ENCODE measurements around the gene CD9.
"Not testable (repeated sequence)": the region's sequence is repeated elsewhere in the genome, so short reads cannot be mapped to it uniquely, and the experiment has no call there.

CD9 gene

GRCh38 chr12:6200256-6201212 is at the start of gene CD9:
CD9 (plus strand) TSS chr12:6200400; CDS start chr12:6200500, 100 bp downstream.
- peak in 1 of 2 experiments; percentile 67 for DNase-seq

DNA sequence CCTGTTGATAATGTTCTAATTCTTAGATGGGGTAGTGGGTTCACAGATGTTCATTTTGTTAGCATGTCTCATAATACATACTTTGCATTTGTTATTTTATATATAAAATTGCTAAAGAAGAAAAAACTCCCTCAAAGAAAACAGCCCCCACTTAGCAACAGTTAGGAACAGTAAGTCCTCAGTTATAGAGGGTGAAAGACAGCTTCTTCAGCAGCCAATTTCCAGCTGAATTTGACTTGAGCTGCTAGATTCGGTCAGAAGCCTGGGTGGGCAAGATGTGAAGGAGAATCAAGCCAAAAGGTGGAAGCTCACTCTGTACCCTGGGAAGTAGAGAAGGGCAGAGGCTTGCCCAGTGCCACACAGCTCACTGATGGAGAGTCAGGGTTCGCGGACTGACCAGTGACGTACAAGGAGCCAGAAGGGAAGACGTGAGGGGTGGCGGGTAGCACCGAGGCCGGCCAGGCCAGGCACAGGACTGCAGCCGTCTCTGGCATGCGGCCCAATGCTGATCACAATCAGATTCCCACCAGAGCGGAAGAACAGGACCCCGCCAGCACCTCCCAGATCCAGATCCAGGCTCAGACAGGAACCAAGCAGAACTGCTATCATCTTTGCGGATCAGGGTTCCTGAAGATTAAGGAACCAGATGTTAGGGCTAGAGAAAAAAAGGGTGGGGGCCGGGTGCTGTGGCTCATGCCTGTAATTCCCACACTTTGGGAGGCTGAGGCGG is 45.3 kb upstream of the CD9 start:
- no peak for DNase-seq

DNA sequence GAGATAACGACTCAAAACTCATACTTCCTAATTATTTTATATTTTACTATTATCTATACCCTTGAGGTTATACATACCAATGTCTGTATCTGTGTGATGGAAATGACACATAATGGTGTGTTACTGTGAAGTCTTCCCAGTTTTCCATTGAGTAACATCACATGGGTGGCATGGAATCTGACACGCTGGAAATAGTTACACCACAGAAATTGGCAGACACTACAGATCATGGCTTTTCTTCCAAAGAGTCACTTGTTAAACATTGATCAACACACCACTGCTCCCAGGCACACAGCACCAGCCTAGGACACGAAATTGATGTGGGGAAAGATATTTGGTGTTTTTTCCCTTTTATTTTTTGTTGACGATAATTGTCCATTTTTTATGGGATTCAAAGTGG is 42.7 kb upstream of the CD9 start:
- no peak for DNase-seq

- DNase-seq: no peak
Measured at GRCh38 chr12:6158255-6158654, 41.9 kb upstream of the CD9 start.

DNA sequence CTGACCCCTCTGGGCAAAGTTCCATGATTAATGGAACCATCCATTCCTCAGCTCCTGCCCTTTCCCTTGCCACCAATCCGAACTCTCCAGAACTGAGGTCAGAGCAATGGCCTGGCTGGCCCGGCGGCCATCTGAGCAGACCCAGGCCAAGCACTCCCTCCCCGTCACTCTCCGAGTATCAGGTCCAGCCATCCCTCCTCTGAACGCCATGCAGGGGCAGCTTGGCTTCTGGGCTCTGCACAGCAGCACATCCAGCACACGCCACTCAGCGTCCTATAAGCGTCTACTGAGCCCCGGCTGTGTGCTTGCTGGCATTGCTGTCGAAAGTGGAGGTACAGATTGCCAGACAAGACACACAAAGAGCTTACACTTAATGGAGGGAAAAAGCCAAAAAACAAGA is 41.5 kb upstream of the CD9 start:
- DNase-seq: no peak

GRCh38 chr12:6159166-6160011 is 40.8 kb upstream of the CD9 start:
- not testable (repeated sequence) for DNase-seq

- DNase-seq: not testable (repeated sequence)
Measured at GRCh38 chr12:6160049-6160649, 40.1 kb upstream of the CD9 start.

- peak in 1 of 2 experiments; percentile 61 for DNase-seq
Measured at GRCh38 chr12:6161124-6161882, 38.9 kb upstream of the CD9 start.

GRCh38 chr12:6163416-6164060 is 36.7 kb upstream of the CD9 start:
- DNase-seq: no peak

DNA sequence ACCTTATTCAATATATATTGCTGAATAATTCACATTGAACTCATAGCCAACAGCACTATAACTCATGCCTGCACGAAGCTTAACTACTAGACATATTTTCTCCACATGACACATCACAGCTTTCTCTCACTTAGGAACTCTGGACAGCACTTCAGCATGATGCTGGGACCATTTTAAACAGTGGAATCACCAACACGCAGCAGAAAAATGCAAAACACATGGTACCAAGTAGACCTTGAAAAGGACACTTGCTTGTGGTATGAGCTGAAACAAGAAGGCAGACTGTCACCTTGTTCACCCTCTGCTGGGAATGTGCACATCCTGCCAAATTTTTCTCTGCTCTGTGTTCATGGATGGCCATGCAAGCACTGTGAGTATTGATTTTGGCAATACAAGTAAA is 34.8 kb upstream of the CD9 start:
- DNase-seq: peak in 1 of 2 experiments; percentile 60

- no peak for DNase-seq
Measured at GRCh38 chr12:6166808-6167207, 33.4 kb upstream of the CD9 start.

DNA sequence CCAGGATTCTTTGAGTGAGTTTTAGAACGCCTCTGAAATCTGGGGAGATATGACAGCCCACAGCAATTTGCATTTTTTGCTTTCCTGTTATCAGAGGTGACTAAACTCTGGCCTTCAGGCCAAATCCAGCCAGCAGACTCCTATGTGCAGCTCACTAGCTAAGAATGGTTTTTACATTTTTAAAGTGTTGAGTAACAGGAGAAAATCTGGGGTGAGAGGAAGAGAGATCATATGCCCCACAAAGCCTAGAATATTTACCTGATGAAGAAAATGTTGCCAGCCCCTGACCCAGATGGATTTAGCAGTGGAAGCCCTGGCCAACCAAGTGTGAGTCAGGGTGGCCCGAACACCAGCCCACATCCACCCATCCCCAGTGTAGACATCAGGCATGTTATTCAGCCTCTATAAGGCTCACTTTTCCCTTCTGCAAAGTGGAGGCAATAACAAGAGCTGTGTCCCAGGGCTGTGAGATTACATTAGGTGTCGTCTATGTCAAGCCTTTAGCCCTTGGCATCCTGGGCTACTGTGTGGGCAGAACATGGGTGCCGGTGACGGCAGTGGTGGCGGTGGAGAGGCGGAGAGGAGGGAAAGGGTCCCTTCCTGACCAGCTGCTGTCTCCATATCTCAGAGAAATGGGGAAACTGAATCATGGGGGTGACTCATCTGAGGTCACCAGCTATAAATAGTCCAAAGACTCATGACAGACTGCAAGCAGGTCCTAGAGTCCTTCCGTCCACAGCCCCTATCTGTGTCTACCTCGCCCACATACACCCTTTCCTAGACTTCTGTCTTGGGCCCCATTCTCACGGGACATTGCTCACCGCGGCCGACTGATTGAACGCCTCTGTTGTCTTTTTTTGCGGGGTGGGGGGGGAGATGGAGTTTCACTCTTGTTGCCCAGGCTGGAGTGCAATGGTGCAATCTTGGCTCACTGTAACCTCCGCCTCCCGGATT is 32.6 kb upstream of the CD9 start:
- no peak for DNase-seq

DNA sequence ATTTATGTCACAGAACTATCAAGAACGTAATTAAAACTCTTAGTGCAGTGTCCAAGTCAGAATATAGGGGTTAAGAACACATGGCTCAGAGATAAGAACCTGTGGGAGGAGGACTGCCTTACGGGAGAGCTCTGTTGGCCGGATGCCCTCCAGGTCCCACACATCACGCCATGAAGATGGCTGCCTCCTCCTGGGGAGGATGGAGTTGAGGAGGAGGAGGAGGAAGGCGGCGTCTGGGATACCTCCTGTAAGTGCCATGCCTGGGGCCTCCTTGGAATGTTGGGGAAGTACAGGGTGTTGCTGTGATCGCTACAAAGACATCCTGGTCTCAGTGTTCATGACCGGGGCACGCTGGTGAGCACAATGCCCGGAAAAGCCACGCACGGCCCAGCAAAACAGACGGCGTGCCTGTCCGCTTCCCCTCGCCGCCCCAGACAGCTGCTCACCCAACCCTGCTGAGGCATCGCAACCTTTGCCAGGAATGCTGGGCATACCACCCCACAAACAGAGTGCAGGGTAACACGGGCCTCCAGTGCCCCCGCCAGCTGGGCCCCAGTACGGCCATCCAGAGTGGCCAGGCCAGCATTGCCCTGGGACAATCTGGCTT is 28.7 kb upstream of the CD9 start:
- no peak for DNase-seq

GRCh38 chr12:6172086-6172485 is 28.1 kb upstream of the CD9 start:
- DNase-seq: no peak

- no peak for DNase-seq
Measured at GRCh38 chr12:6172862-6173261, 27.3 kb upstream of the CD9 start.

DNA sequence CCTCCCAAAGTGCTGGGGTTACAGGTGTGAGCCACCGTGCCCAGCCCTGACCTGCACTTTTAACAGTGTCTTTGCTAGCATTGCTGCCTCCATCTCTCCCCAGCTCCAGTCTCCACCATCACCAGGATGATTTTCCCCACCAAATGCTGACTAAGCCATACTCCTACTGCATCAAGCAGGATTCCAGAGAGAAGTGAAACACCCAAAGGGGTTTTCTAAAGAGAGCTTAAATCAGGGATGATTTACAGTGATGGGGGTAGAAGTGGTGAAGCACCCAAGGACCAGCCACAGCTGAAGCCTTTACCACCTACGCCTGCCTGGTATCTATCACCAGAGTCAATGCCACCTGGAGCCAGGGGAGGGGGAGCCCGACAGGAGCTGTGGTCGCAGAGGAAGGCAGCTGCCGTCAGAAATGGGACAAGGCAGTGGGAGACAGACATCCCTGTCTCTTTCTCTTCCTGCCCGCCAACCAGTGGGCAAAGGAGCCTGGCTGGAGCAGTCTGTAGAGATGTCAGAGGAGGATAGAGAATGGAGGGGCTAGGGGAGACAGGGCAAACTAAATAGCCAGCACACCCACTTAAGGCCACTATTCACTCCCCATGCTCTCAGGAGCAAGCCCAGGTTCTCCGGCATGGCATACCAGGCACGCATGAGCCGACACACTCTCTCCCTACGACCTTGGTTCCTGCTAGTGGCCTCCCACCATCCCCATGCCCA is 22.4 kb upstream of the CD9 start:
- no peak for DNase-seq

GRCh38 chr12:6178981-6179761 is 21.0 kb upstream of the CD9 start:
- peak in 1 of 2 experiments; percentile 26 for DNase-seq

Measured in NCI-H446 (cell line).